ENCODE data around the gene DHCR24. TPM values are rescaled to one million over a fixed set of nuclear protein-coding genes. Genes with fewer than 3 reads are reported as not detected.
A peak's percentile ranks its signal among the peaks of the same experiment; 100 is the strongest.

The DHCR24 gene
- total RNA-seq, 1 donor from 2014 or later = 168 TPM

GRCh38 chr1:54811739-54812655 lies 75.0 kb downstream of the DHCR24 start:
- no peak for TF ChIP-seq EZH2 (IDR thresholded peaks at IDR 0.05; ENCODE audit: insufficient read depth, low read length)
- Mint-ChIP-seq H3K4me1 (ENCODE audit: low read depth, unreplicated experiment) (no peaks in the 10 kb centered on the region), H3K36me3 (ENCODE audit: low read depth, unreplicated experiment) (no peaks in the 10 kb centered on the region), H3K27ac (ENCODE audit: unreplicated experiment) (no peak overlapping the region), H3K27me3 (ENCODE audit: low read depth, unreplicated experiment) (peaks cover 29% of the 10 kb centered on the region), H3K9me3 (ENCODE audit: unreplicated experiment) (peaks cover 3% of the 10 kb centered on the region), H3K4me3 (ENCODE audit: unreplicated experiment) (no peak overlapping the region)
- Histone ChIP-seq H3K36me3 (ENCODE audit: insufficient read depth, low read length) (no peaks in the 10 kb centered on the region), H3K79me2 (ENCODE audit: insufficient read depth, low read length) (no peaks in the 10 kb centered on the region), H3K27me3 (ENCODE audit: insufficient read depth, low read length) (peaks cover 6% of the 10 kb centered on the region), H4K20me1 (ENCODE audit: insufficient read depth, low read length) (no peaks in the 10 kb centered on the region), H3K9ac (ENCODE audit: low read length) (no peak overlapping the region), H3K4me1 (ENCODE audit: insufficient read depth, low read length) (peaks cover 4% of the 10 kb centered on the region), H2AFZ (ENCODE audit: low read depth, low read length) (no peak overlapping the region), H3K27ac (ENCODE audit: low read depth, low read length) (no peak overlapping the region), H3K4me3 (ENCODE audit: insufficient read depth, low read depth, low read length) (no peak overlapping the region), H3K4me2 (ENCODE audit: low read length) (no peak overlapping the region), H3K9me3 (ENCODE audit: insufficient read depth, low read depth, low read length) (no peaks in the 10 kb centered on the region)
- no peak for DNase-seq (ENCODE audit: low read depth)
- FAIRE-seq = no peak

GRCh38 chr1:54811066-54811465 lies 75.9 kb downstream of the DHCR24 start:
- no peak overlapping the region for H3K4me2 ChIP-seq (ENCODE audit: low read length)
- H3K9ac ChIP-seq (ENCODE audit: low read length) = no peak overlapping the region
- H3K27ac Mint-ChIP-seq (ENCODE audit: unreplicated experiment) = no peak overlapping the region
- H3K4me3 Mint-ChIP-seq (ENCODE audit: unreplicated experiment) = no peak overlapping the region
- no peaks in the 10 kb centered on the region for H3K79me2 ChIP-seq (ENCODE audit: insufficient read depth, low read length)
- no peak overlapping the region for H3K4me3 ChIP-seq (ENCODE audit: insufficient read depth, low read depth, low read length)
- FAIRE-seq (no peak), DNase-seq (ENCODE audit: low read depth) (no peak)
- no peaks in the 10 kb centered on the region for H3K36me3 ChIP-seq (ENCODE audit: insufficient read depth, low read length)
- H3K27me3 Mint-ChIP-seq (ENCODE audit: low read depth, unreplicated experiment) = peaks cover 23% of the 10 kb centered on the region
- H3K9me3 ChIP-seq (ENCODE audit: insufficient read depth, low read depth, low read length) = no peaks in the 10 kb centered on the region
- H3K27me3 ChIP-seq (ENCODE audit: insufficient read depth, low read length) = peaks cover 6% of the 10 kb centered on the region
- H3K4me1 ChIP-seq (ENCODE audit: insufficient read depth, low read length) = peaks cover 4% of the 10 kb centered on the region
- no peaks in the 10 kb centered on the region for H4K20me1 ChIP-seq (ENCODE audit: insufficient read depth, low read length)
- H3K9me3 Mint-ChIP-seq (ENCODE audit: unreplicated experiment) = peaks cover 3% of the 10 kb centered on the region
- no peaks in the 10 kb centered on the region for H3K36me3 Mint-ChIP-seq (ENCODE audit: low read depth, unreplicated experiment)
- H3K27ac ChIP-seq (ENCODE audit: low read depth, low read length) = no peak overlapping the region
- no peak for TF ChIP-seq EZH2 (IDR thresholded peaks at IDR 0.05; ENCODE audit: insufficient read depth, low read length)
- no peak for TF ChIP-seq CTCF (IDR thresholded peaks at IDR 0.05; ENCODE audit: insufficient read depth, low read depth, low read length)
- H3K4me1 Mint-ChIP-seq (ENCODE audit: low read depth, unreplicated experiment) = no peaks in the 10 kb centered on the region
- no peak overlapping the region for H2AFZ ChIP-seq (ENCODE audit: low read depth, low read length)

- TF ChIP-seq EZH2 (IDR thresholded peaks at IDR 0.05; ENCODE audit: insufficient read depth, low read length) (no peak), CTCF (IDR thresholded peaks at IDR 0.05; ENCODE audit: insufficient read depth, low read depth, low read length) (peak; percentile 87)
- Mint-ChIP-seq H3K36me3 (ENCODE audit: low read depth, unreplicated experiment) (no peaks in the 10 kb centered on the region), H3K27me3 (ENCODE audit: low read depth, unreplicated experiment) (peaks cover 18% of the 10 kb centered on the region), H3K4me1 (ENCODE audit: low read depth, unreplicated experiment) (no peaks in the 10 kb centered on the region), H3K27ac (ENCODE audit: unreplicated experiment) (peak overlapping the region; percentile 4), H3K9me3 (ENCODE audit: unreplicated experiment) (peaks cover 3% of the 10 kb centered on the region), H3K4me3 (ENCODE audit: unreplicated experiment) (no peak overlapping the region)
- H3K79me2 ChIP-seq (ENCODE audit: insufficient read depth, low read length) = no peaks in the 10 kb centered on the region
- peaks cover 6% of the 10 kb centered on the region for H3K27me3 ChIP-seq (ENCODE audit: insufficient read depth, low read length)
- FAIRE-seq (no peak), DNase-seq (ENCODE audit: low read depth) (no peak)
- no peaks in the 10 kb centered on the region for H4K20me1 ChIP-seq (ENCODE audit: insufficient read depth, low read length)
- H3K9ac ChIP-seq (ENCODE audit: low read length) = no peak overlapping the region
- no peaks in the 10 kb centered on the region for H3K9me3 ChIP-seq (ENCODE audit: insufficient read depth, low read depth, low read length)
- H2AFZ ChIP-seq (ENCODE audit: low read depth, low read length) = no peak overlapping the region
- peaks cover 4% of the 10 kb centered on the region for H3K4me1 ChIP-seq (ENCODE audit: insufficient read depth, low read length)
- H3K4me3 ChIP-seq (ENCODE audit: insufficient read depth, low read depth, low read length) = no peak overlapping the region
- no peaks in the 10 kb centered on the region for H3K36me3 ChIP-seq (ENCODE audit: insufficient read depth, low read length)
- H3K27ac ChIP-seq (ENCODE audit: low read depth, low read length) = no peak overlapping the region
- no peak overlapping the region for H3K4me2 ChIP-seq (ENCODE audit: low read length)
Measured at GRCh38 chr1:54810153-54810942, 76.6 kb downstream of the DHCR24 start.

Measured in astrocyte (in vitro differentiated cells and primary cell).